Activated T-cell treated with anti-CD3 and anti-CD28 coated beads for 4 hours (primary cell): ENCODE results near the gene OSBPL1A.

Experiments used
- DNase-seq: peaks from one replicate; pipeline ENCODE4 v3.0.0-alpha.2; 2020

OSBPL1A gene

DNA sequence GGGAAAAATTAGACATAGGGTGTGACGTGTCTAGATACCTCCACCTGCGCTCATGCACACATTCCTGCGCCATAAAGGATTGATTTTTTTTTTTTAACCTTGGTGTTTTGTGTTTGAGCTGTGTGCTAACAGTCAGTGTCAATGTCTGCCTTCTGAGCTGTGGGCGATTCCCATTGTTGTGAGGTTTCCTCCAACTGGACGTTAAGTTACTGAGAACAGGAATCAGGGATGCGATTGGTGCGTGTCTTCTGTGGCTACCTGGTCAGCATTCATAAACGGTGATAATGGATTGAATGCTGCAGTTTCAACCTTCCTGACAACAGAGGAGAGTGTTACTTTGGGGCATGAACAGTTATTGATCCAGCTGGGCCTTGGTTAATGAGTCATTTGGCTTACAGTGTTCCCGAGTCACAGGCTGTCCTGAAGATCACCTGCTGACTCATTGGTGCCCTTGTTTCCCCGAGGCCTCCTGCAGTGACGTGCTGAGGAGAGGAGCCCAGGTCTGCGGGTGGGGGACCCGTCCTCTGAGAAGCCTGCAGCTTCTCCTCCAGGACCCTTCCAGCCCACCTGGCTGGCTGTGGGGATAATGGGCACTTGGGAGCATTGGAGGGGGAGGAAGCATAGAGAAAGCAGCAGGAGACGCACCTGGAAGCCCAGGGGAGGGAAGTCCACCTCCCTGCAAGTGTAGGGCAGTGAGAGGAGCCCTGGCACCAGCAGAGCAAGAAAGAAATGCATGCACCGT, 284.6 kb downstream of the OSBPL1A start:
- DNase-seq, result no peak

DNA sequence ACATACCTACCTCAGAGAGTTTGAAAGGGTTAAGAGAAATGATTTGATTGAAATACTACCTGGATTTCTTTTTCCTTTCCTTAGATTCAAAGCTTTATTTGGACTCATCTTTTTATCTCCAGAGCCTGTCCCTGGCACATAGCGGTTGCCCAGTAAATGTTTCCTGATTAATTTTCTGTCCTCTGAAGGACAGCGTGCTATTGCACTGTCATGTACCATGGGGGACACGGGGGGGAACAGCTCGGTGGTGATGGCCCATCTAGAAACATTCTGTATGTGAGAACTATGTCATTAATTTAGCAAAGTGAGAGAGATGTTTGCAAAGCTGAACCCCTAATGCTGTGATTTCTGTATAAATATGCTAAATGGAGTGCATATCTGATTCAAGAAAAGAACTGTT, 285.2 kb downstream of the OSBPL1A start:
- no peak for DNase-seq
